ENCODE data around the gene HOXA13.

The HOXA13 gene

DNA sequence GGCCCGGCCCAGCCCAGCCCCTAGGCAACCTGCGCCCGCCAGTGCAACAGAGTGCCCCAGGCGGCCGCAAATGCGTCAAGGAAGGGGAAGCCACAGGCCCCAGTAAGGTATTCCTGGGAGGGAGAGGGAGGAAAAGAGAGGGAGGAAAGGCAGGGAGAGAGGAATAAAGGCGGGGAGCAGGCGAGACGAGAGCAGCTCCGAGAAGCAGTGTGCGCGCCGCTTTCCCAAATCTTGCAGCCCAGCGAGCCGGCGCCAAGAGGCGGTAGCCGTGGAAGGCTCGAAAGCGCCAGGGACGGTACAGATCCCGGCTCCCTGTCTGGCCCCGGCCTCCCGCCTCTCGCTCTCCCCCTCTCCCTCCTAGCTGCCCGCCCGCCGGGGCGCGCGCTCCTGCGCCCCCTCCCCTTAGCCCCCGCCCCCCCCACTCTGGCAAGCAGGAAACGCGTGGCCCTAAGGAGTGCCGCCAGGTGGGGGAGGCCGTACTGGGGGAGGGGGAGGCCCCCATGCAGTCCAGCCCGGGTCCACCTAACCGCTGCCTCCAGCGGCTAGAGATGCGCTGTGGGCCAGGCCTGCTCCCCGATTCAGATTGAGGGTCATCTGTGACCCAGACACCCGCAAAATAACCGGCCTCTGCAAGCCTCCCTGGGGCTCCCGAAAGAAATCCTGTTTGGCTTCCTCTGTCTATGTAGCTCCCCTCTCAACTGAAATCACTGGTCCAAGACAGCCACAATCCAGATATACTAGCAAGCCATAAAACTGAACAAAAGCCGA, 30.0 kb downstream of the HOXA13 start:
- DNase-seq: peak; percentile 16

DNA sequence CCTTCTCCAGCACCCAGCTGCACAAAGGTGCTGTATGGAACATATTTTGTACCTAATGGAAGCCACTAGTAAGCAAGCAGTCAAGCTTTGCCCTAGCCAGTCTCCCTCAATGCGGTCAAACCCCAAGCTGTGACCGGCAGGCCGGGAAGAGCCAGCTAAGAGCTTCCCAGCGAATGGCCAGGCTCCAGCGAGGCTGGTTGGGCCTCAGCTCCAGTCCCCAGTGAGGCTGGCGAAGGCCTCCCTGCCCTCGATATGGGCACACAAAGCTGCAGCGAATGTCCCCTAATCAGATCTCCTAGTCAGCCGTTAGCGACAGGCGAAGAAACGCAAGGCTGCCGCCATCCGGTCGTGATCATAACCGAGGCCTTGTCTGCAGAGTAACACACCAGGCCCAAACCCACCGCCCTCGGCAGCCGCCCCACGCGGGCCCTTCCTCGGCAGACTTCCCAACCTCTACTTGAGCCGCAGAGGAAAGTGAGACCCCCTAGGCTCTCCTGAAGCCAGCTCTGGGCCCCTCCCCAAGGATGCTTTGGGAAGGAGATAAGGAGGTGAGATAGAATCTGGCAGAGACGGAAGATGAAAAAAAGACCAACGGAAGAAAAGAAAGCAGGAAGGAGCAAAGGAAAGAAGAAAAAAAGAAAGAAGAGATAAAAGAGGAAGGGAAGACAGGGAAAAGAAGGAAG, 31.5 kb downstream of the HOXA13 start:
- DNase-seq: peak; percentile 29

DNA sequence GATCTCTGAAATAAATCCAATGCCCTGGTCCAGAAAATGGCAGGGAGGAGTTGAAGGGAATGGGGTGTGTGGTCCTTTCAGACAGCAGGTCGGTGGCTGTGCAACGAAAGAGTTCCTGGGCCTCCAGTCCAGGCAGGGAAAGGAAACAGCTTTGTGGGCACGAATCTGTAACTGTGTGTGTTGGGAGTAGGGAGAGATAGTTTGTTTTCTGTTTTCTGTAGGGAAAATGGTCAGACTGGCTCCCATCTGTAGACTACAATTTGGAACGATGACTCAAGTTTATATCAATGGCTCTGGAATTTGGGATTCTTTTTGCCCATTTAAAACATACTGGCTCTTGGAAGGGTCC, 32.0 kb downstream of the HOXA13 start:
- peak; percentile 3 for DNase-seq

DNA sequence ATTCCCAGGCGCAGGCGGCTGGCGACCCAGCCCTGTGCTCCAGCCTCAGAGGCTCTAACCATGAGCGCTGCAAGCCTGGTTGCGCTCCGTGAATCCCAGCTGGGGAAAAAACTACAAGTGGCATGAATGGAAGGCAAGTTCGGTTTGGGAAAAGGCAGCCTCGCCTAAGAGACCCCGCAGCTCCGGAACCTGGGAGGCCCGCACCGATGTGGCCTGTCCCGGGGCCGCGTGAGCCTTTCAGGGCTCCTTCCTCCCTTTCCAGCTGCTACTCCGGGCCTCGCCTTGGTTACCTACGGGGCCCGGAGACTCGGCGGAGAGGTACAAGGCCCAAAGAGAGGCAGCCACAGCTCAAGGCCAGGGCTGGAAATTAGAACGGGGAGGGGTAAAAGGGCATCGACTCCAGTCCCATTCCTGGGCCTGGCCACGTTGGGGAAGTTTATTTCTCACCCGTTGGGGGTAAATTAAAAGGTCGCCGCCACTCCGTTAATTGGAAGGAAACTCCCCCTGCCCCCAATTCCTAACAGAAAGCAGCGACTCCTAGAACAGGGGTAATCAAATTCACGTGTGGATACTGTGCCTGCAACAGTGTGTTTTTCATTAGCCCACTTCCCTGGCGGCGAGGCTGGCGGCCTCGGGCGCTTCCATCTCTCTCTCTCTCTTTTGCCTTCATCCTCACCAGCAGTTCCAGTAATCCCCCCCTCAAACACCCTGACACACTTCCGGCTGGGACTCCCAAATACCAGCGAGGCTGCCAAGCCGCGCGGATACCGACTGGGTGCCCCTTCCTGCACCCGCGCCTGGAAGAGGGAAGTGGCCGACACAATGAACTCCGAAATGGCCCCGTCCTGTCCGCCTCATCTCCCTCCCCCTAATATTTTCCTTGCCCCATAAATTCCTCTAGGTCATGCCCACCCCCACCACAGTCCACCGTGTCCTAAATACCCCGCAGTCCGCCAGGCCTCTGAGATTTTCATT, 33.1 kb downstream of the HOXA13 start:
- DNase-seq: peak; percentile 16

DNA sequence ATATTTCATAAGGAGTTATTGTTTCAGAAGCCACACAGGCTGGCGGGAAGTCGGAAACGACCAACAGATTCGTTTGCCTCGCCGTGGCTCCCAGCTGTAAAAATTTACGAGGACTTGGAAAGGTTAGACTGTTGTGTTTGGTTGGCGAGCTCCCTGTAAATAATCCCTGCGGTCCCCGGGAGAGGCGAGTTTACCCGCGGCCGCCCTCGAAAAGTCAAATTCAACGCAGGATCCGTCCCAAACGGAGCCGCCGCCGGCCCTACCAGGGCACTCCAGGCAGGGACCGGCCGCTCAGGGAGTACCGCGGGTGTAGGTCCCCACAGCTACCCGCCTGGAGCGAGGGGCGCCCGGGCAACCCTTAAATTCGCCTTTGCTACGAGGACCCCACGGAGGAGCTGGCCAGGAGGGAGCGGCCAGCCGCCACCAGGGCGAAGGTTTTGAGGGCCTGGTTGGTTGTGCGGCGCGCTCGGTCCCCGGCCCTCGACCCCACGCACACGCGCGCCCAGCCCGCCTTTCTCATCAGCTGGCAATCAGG, 33.8 kb downstream of the HOXA13 start:
- DNase-seq: peak; percentile 12

DNA sequence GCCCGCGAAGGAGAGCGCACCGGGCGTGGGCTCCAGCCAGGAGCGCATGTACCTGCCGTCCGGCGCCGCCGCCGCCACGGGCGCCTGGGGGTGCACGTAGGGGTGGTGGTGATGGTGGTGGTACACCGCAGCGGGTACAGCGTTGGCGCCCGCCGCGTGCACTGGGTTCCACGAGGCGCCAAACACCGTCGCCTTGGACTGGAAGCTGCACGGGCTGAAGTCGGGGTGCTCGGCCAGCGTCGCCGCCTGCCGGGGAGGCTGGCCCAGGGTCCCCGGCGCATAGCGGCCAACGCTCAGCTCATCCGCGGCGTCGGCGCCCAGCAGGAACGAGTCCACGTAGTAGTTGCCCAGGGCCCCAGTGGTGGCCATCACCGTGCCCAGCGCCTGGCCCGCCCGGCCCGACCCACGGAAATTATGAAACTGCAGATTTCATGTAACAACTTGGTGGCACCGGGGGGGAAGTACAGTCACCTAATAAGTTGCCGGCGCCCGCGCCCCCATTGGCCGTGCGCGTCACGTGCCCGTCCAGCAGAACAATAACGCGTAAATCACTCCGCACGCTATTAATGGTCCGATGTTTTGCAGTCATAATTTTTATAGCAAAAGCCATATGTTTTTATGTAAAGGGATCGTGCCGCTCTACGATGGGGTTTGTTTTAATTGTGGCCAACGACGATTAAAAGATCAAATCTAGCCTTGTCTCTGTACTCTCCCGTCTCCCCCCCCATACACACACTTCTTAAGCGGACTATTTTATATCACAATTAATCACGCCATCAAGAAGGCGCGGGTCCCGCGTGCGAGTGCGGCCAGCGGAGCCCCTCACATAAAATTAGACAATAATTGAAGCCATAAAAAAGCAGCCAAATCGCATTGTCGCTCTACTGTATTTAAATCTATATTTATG, 34.5 kb downstream of the HOXA13 start, which contains the start of gene HOXA9:
Gene HOXA9, minus strand, starts transcription at position 449 of the 907 bp plus-strand sequence. Its CDS starts 80 bp downstream, at position 369.
- DNase-seq: peak; percentile 63

DNA sequence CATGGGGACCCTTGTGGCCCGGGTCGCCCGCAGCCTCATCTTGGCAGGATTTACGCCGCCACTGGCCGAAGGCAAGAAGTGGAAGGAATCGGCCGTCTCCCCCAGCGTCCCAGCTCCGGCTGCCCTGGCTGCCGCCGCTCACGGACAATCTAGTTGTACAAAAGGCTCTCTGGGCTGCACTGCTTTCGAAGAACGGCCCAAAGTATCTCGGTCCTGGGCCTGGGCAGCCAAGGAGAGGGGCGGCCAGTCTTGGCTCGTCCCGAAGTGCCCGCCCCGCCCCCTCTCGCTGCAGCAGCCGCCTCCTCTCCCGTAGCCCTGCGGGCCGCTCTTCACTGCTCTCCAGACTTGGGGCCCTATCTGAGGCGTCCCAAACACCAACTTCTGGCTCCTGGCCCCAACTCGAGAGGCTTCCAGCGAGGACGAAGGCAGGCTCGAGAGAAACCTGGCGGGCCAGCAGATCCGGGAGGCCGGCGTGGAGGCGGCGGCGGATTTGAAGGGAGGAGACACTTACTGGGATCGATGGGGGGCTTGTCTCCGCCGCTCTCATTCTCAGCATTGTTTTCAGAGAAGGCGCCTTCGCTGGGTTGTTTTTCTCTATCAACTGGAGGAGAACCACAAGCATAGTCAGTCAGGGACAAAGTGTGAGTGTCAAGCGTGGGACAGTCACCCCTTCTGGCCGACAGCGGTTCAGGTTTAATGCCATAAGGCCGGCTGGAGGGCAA, 35.4 kb downstream of the HOXA13 start:
- DNase-seq: peak; percentile 17

DNA sequence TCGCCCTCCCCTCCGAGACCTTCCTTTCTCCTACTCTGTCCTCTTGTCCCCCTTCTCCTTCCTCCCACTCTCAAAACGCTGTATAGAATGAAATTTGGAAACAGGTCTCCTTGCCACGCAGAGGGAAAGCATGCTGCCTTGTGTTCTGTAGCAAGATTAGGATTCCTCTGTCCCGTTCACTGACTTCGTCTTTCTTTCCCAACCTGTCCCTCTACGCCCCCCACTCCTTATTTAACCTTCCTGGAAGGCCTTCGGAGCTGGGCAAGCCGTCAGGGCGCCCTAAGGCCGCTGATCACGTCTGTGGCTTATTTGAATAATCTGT, 35.9 kb downstream of the HOXA13 start:
- no peak for DNase-seq

DNA sequence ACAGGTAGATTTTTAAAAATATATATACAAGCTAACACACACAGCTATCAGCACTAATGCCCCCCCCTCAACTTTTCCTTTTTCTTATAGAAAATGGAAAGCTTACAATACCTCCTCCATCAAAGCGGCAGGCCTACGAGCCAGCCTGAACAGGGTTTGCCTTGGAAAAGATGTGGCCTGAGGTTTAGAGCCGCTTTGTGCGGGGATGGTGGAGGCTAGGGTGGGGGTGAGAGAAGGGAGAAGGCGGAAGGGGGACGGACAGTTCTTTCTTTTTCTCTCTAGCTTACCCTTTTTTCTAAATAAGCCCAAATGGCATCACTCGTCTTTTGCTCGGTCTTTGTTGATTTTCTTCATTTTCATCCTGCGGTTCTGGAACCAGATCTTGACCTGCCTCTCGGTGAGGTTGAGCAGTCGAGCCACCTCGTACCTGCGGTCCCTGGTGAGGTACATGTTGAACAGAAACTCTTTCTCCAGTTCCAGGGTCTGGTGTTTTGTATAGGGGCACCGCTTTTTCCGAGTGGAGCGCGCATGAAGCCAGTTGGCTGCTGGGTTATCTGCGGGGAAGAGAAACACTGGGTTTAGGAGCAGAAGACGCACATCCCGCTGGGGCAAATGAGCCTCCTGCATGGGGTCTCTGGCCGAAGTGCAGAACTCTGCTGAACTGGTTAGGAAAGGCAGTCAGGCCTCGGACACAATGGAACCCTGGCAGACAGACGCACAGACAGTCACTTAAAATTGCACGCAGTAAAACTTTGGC, 36.4 kb downstream of the HOXA13 start:
- peak; percentile 14 for DNase-seq

DNA sequence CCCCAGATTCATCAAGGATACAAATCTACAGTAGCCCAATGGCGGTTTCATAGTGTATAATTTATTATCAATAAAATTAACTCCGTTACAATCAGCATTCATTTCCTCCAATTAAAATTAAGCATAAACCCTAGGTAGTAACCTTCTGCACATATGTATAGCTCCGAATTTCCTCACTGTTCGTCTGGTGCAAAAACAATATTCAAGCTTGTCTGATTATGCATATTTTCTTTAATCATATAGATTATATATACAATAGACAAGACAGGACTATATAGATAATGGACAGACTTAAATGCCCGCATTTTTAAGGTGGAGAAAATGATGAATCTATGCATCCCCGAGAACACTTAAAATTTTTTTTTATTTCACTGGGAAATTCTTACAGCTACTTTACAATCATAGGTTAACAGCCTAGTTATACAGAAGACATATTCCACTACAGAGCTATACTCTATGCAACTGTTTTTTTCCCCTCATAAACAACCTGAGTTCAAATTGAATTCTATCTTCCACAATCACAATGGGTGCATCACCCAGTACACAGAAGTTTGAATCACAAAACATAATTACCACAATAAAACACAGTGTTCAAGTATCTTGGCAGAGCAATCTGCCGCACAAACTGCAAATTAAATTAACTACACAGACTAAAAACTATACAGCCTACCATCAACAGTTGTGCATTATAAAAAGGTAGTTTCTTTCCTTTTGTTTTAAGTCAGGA, 37.2 kb downstream of the HOXA13 start:
- no peak for DNase-seq

DNA sequence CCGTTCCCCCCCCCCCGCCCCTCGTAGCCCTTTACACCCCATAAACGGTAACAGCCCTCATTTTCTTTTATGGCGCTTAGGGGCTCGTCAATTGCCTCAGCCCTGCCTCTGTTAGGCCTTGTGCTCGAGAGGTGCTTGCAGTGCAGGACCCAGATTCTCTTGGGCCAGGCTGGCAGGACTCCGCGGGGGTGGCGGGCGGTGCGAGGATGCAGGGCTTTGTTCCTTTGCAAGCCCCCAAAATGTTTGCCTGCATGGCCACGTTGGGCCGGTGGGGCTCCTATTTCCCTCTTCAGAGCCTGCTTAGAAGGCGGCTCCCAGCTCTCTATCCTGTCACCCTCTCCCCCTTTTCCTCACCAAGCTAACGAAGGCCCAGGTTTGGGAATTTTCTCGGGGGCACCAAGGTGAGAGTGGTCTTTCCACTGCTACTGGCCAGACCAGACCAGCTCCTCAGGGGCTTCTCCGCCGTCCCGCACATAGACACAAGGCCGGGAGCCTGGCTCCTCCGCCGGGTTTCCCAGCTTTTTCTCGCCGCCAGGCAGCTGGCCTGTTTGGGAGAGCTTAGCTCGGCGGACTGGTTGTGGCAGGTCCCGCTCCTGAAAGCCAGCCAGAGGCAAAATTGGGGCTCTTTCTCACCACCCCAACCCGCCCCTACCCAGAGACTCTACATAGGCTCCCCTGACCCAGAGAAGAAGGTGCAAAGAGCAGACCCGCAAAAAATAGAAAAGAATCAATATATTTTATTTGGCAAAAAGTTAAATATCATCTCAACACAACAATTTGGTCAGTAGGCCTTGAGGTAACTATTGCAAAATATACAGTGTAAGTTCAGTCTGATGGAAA, 38.0 kb downstream of the HOXA13 start:
- DNase-seq: peak; percentile 13

DNA sequence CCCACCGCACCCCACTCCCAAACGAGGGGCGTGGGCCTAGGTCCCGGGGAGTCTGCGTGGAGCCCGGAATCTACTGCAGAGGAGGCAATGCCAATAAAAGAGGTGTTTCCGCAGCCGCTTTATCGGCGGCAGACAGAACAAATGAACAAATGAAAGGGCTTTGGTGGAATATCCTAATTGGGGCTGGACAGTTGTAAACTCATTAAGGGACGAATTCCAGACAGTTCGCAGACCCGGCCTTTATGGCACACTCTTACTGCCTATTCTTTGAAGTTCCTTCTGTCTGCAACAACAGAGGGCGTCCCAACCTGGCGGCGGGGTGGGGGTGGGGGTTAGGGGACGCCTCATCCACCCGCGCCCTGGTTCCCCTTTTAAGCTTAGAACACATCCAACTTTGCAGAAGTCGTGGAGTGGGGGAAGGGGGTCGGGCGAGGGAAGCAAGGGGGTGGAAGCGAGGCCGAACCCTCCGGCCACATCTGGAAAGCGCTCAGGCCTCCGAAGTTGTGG, 38.6 kb downstream of the HOXA13 start:
- peak; percentile 47 for DNase-seq

DNA sequence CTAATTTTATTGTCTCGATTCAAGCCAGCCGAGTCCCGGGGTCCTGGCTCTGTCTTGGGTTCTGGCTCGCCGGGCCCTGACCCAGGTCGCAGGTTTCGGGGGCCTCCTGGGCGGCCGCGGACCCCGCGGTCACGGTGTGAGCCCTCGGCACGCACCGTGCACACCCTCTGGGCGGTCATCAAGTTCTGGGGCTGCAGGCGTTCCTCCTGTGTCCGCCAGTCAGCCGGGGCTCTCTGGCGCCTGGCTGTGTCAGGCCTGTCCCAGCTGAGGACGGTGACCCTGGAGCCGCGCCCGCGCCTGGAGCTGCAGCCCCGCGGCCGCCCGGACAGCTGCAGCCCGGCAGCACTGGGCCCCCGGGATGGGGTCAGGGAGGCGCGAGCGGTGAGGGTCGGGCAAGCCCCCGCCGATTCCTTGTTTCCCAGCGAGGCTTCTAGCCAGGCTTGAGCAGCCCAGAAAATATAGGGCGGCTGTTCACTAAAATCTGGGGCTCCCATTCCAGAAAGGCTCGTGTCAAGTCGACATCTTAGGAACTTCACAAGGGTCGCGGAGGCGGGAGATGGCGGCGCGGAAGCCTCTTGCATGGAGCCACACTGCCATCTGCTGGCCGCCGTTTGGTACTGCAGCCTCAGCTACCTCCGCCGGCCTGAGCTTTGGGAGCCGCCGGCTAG, 39.2 kb downstream of the HOXA13 start:
- DNase-seq: peak; percentile 80

DNA sequence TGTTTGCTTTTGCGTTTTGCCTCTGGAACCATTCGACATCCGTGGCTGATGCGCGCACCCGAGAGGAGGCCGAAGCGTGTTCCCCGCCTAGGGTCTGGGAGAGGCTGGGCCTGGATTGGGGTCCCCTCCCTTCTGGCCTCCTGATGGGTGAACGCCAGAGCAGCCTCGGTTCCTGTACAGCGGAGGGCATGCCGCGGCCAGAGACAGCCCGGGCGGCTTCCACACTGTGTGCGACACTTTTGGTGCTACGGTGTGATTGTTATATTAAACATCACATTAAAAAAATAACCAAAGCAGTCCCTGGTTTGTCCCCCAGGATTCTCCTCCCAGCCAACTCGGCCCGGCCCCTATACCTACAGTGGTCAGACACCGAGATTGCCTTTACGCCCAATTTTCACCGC, 39.7 kb downstream of the HOXA13 start:
- DNase-seq: peak; percentile 15

DNA sequence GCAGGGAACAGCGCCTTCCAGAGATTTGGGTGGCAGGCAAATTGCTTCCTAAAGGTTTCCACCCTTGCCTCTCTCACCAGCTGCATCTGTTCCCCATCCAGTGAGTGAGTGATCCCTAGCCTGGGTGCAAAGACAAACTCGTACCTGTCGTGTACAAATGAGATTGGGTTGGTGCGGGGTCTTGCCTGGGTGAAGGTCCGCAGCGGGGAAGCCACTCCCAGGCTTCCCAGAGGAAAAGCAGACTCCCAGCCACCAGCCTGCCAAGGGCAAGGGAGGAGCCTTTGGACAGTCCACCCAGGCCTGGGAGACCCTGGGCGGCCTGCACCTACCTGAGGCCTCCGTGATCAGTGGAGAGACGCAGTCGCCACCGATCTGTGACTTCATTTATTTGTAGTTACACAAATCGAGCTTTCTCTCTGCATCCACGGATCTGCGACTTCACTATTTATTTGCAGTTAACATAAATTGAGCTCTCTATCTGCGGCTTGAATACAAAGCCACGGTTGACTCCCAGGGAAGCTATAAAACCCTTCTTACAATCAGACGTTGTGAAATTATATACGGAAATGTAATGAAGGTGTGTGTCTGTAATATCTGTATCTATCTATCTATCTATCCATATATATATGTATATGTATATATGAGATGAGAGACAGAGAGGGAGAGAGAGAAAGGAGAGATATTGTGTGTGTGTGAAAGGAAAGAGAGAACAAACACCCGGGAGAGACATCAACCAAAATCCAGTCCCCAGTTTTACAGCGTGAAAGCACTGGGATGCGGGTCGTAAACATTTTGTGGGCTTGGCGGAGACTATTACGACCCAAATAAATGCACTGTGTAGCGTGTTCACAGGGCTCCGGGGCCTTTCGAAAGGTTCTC, 40.4 kb downstream of the HOXA13 start:
- peak; percentile 11 for DNase-seq

DNA sequence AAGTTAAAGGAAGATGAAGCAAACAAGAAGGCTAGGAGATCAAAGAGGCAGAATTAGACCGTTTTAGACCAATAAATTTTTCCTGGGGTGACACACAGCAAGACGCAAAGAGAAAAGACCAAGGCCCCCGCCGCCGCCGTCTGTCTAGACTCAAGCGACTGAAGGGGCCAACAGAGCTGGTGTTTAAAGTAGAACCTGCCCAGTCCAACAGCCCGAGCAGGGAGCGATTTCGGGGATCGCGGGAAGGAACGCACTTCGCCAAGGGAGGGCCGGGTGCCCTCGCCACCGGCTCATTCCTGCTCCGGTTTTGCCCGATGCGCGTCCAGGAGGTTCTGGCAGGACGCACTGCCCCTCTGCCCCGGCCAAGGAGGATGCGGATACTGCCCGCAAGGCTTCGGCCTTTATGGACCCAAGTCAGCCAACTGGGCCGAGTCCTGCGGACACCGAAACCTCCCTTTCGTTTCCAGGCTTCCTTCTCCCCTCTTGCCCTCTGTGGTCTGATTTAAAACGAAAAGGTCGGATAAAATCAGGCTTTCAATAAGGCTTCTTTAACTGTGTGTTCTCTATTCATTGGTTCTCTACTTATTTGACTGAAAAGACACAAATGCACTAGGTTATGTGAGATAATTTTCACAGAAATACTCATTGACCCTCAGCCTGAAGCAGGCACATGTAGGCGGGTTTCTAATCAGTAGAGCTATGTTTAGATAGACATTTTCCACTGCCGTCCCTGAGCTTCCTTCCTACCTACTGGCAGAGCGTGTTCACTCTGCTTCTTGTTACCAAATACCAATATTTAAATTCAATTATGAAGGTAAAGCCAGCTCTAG, 41.2 kb downstream of the HOXA13 start:
- DNase-seq: peak; percentile 14
